Trophoblast cell (in vitro differentiated cells and primary cell): ENCODE measurements around the gene ATP8A1.

Experiments
- DNase-seq, 2 donors: peaks; one replicate each; pipeline ENCODE4 v3.0.0-alpha.2; 2016
- H2AFZ ChIP-seq: 2 replicates; pipeline ENCODE4 v1.6.1; 2013; ENCODE audit warnings: low read length, moderate library complexity, mild to moderate bottlenecking; ENCODE audit not compliant: insufficient read depth, poor library complexity
- H2AK5ac ChIP-seq: 2 replicates; pipeline ENCODE4 v1.6.1; 2013; ENCODE audit warnings: mild to moderate bottlenecking, low read length
- H2BK120ac ChIP-seq: 2 replicates; pipeline ENCODE4 v1.6.1; 2013; ENCODE audit warnings: low read length, mild to moderate bottlenecking, moderate library complexity; ENCODE audit not compliant: insufficient read depth, poor library complexity
- H2BK12ac ChIP-seq: 2 replicates; pipeline ENCODE4 v1.6.1; 2013; ENCODE audit warnings: mild to moderate bottlenecking, low read length, moderate library complexity
- H2BK5ac ChIP-seq: 2 replicates; pipeline ENCODE4 v1.6.1; 2013; ENCODE audit warnings: low read length, low read depth, moderate library complexity, mild to moderate bottlenecking; ENCODE audit not compliant: poor library complexity
- H3K14ac ChIP-seq: 2 replicates; pipeline ENCODE4 v1.6.1; 2013; ENCODE audit warnings: mild to moderate bottlenecking, low read length
- H3K18ac ChIP-seq: 2 replicates; pipeline ENCODE4 v1.6.1; 2013; ENCODE audit warnings: mild to moderate bottlenecking, low read length
- H3K23ac ChIP-seq: 2 replicates; pipeline ENCODE4 v1.6.1; 2013; ENCODE audit warnings: low read length
- H3K27ac ChIP-seq: 2 replicates; pipeline ENCODE4 v1.5.1; 2013; ENCODE audit warnings: low read depth, mild to moderate bottlenecking, inconsistent platforms, low read length, moderate library complexity
- H3K27me3 ChIP-seq: 2 replicates; pipeline ENCODE4 v1.6.1; 2013; ENCODE audit warnings: inconsistent platforms, mild to moderate bottlenecking, low read length, moderate library complexity; ENCODE audit not compliant: insufficient read depth
- H3K36me3 ChIP-seq, 2 experiments: 1 replicate in 1 of 2; 2 replicates in 1 of 2; pipeline ENCODE4 v1.6.1; 2013; ENCODE audit warnings: low read length in 2 of 2, mild to moderate bottlenecking in 2 of 2, moderate library complexity in 1 of 2; ENCODE audit not compliant: insufficient read depth in 2 of 2, control insufficient read depth in 1 of 2
- H3K4ac ChIP-seq: 2 replicates; pipeline ENCODE4 v1.6.1; 2013; ENCODE audit warnings: low read depth, mild to moderate bottlenecking, low read length, moderate library complexity
- H3K4me1 ChIP-seq, 2 experiments: 1 replicate in 1 of 2; 2 replicates in 1 of 2; pipeline ENCODE4 v1.6.1; 2013; ENCODE audit warnings: low read length in 2 of 2, mild to moderate bottlenecking in 2 of 2, moderate library complexity in 1 of 2; ENCODE audit not compliant: insufficient read depth in 2 of 2, control insufficient read depth in 1 of 2
- H3K4me2 ChIP-seq: 2 replicates; pipeline ENCODE4 v1.6.1; 2013; ENCODE audit warnings: inconsistent platforms, mild to moderate bottlenecking, low read length, moderate library complexity
- H3K4me3 ChIP-seq: 2 replicates; pipeline ENCODE4 v1.5.1; 2013; ENCODE audit warnings: mild to moderate bottlenecking, low read depth, low read length, inconsistent platforms
- H3K79me1 ChIP-seq: one replicate; pipeline ENCODE4 v1.6.1; 2013; ENCODE audit warnings: low read length
- H3K79me2 ChIP-seq: 2 replicates; pipeline ENCODE4 v1.6.1; 2013; ENCODE audit warnings: low read length, mild to moderate bottlenecking; ENCODE audit not compliant: control insufficient read depth, insufficient read depth, poor library complexity
- H3K9ac ChIP-seq: 2 replicates; pipeline ENCODE4 v1.6.1; 2013; ENCODE audit warnings: mild to moderate bottlenecking, low read length
- H3K9me3 ChIP-seq: 2 replicates; pipeline ENCODE4 v1.6.1; 2013; ENCODE audit warnings: low read depth, mild to moderate bottlenecking, control low read depth, inconsistent platforms, low read length; ENCODE audit not compliant: insufficient read depth
- H4K12ac ChIP-seq: 2 replicates; pipeline ENCODE4 v1.6.1; 2013; ENCODE audit warnings: low read depth, mild to moderate bottlenecking, low read length, moderate library complexity
- H4K8ac ChIP-seq: 2 replicates; pipeline ENCODE4 v1.6.1; 2013; ENCODE audit warnings: low read depth, mild to moderate bottlenecking, low read length, moderate library complexity
- H4K91ac ChIP-seq: one replicate; pipeline ENCODE4 v1.6.1; 2013; ENCODE audit warnings: low read depth, mild to moderate bottlenecking, low read length, moderate library complexity
- WGBS: extraction: QIAGEN DNeasy Blood & Tissue Kit; methylation state at CpG from one replicate; pipeline ENCODE4 v1.1.7; 2013; ENCODE audit warnings: missing lambda C conversion rate; ENCODE audit not compliant: insufficient read length, insufficient coverage; ENCODE audit errors: extremely low coverage; 5-methylcytosine and 5-hydroxymethylcytosine counted together

ATP8A1 gene

GRCh38 chr4:42658261-42658660 is 1.4 kb upstream of the ATP8A1 start:
- no peak for DNase-seq
- Histone ChIP-seq H4K12ac (no peak overlapping the region), H3K27me3 (no peaks in the 10 kb centered on the region), H2BK120ac (no peak overlapping the region), H3K79me2 (peaks cover 2% of the 10 kb centered on the region), H2AK5ac (no peak overlapping the region), H3K27ac (no peak overlapping the region), H4K8ac (no peak overlapping the region), H3K4me3 (no peak overlapping the region), H3K18ac (no peak overlapping the region), H3K14ac (no peak overlapping the region), H2BK5ac (no peak overlapping the region), H3K36me3 (no peaks in the 10 kb centered on the region), H3K4me1 (peaks cover 2 to 3% of the 10 kb centered on the region in 2 experiments), H3K4me2 (no peak overlapping the region), H3K9ac (no peak overlapping the region), H3K9me3 (no peaks in the 10 kb centered on the region), H4K91ac (no peak overlapping the region), H3K79me1 (peaks cover 5% of the 10 kb centered on the region), H2AFZ (no peak overlapping the region), H3K23ac (no peak overlapping the region), H3K4ac (no peak overlapping the region), H2BK12ac (no peak overlapping the region)
- WGBS: no CpG with 5 or more reads among the region's 2 CpGs

GRCh38 chr4:42656679-42656943 is 294 bp downstream of the ATP8A1 start:
- Histone ChIP-seq H3K79me1 (peaks cover 5% of the 10 kb centered on the region), H4K8ac (no peak overlapping the region), H3K4me2 (peak overlapping the region; percentile 88), H4K12ac (no peak overlapping the region), H3K14ac (no peak overlapping the region), H3K9ac (no peak overlapping the region), H2BK5ac (no peak overlapping the region), H3K9me3 (no peaks in the 10 kb centered on the region), H3K27me3 (no peaks in the 10 kb centered on the region), H3K23ac (no peak overlapping the region), H3K4me3 (peak overlapping the region; percentile 80), H3K36me3 (no peaks in the 10 kb centered on the region), H3K4me1 (peaks cover 2 to 3% of the 10 kb centered on the region in 2 experiments), H3K27ac (no peak overlapping the region), H3K4ac (no peak overlapping the region), H2AFZ (peak overlapping the region; percentile 82), H3K18ac (no peak overlapping the region), H2AK5ac (no peak overlapping the region), H2BK12ac (no peak overlapping the region), H3K79me2 (peaks cover 2% of the 10 kb centered on the region), H2BK120ac (no peak overlapping the region), H4K91ac (no peak overlapping the region)
- DNase-seq: no peak
- no CpG with 5 or more reads among the region's 31 CpGs for WGBS

DNA sequence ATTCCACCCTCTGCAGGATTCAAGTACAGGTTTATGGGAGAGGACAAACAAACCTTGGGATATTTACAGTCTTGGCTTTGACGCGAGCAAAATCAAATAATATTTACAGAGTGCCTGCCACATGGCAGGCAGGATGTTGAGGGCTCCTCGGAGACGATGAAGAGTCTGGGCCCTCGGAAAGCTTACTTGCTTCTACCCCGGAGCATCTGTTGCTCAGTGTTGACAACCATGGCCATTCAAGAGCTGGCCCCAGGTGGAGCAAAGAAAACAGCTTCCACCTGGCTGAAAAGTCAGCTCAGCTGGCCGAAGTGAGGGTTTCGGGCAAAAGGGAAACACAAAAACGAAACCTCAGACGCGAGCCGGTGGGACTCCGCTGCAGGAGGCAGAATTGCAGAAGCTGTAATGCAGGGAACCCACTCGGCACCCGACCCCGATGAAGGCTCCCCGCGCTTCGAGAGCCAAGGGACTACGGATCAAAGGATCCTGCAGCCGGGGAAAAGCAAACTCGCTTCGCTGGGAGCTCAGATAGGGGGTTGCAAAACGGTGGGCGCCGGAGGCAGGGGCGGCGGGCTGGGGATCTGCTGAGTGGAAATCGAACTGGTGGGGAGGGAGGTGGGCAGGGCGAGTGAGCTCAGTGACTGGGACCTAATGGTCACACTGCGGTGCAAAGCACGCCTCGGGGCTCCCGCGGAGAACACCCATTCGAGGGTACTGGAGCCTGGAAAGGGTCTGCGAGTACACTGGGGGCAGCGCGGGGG is 805 bp downstream of the ATP8A1 start:
- Histone ChIP-seq H3K4me3 (peak overlapping the region; percentile 80), H3K4ac (no peak overlapping the region), H2BK120ac (no peak overlapping the region), H3K27me3 (no peaks in the 10 kb centered on the region), H3K4me2 (peak overlapping the region; percentile 88), H4K91ac (no peak overlapping the region), H2AK5ac (no peak overlapping the region), H3K79me1 (peaks cover 5% of the 10 kb centered on the region), H4K12ac (no peak overlapping the region), H3K4me1 (peaks cover 2 to 3% of the 10 kb centered on the region in 2 experiments), H3K18ac (no peak overlapping the region), H3K79me2 (peaks cover 2% of the 10 kb centered on the region), H3K27ac (no peak overlapping the region), H3K9me3 (no peaks in the 10 kb centered on the region), H2BK12ac (no peak overlapping the region), H3K36me3 (no peaks in the 10 kb centered on the region), H3K9ac (no peak overlapping the region), H3K23ac (no peak overlapping the region), H4K8ac (no peak overlapping the region), H2AFZ (peak overlapping the region; percentile 54), H2BK5ac (no peak overlapping the region), H3K14ac (no peak overlapping the region)
- WGBS: no CpG with 5 or more reads among the region's 39 CpGs
- peak in 1 of 2 donors; percentile 18 for DNase-seq

DNA sequence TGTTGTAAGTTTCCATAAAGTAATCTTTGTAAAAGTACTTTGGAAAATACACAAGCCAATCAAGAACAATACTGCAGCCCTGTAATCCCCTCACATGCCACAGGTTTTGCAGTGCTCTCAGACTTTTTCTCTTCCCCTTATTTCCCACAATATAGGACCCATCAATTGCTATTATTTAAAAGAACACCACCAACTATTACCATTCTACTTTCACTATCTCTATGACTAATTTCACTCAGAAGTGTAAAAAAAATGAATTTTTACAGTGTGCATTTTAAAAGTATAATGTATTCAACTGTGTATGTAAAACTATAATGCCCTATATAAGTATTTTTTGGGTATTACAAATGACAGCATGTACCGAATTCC is 1.7 kb downstream of the ATP8A1 start:
- H3K4me3 ChIP-seq: no peak overlapping the region
- no peak overlapping the region for H3K4me2 ChIP-seq
- no peak for DNase-seq
- no peaks in the 10 kb centered on the region for H3K9me3 ChIP-seq
- H3K14ac ChIP-seq: no peak overlapping the region
- H2BK5ac ChIP-seq: no peak overlapping the region
- no peak overlapping the region for H3K4ac ChIP-seq
- no peak overlapping the region for H3K23ac ChIP-seq
- H2AFZ ChIP-seq: no peak overlapping the region
- no peak overlapping the region for H4K91ac ChIP-seq
- peaks cover 2 to 3% of the 10 kb centered on the region in 2 experiments for H3K4me1 ChIP-seq
- WGBS: no CpG with 5 or more reads among the region's 1 CpG
- H4K8ac ChIP-seq: no peak overlapping the region
- no peaks in the 10 kb centered on the region for H3K27me3 ChIP-seq
- H3K18ac ChIP-seq: no peak overlapping the region
- H3K36me3 ChIP-seq: no peaks in the 10 kb centered on the region
- H4K12ac ChIP-seq: no peak overlapping the region
- H3K79me2 ChIP-seq: peaks cover 2% of the 10 kb centered on the region
- no peak overlapping the region for H2BK12ac ChIP-seq
- peaks cover 5% of the 10 kb centered on the region for H3K79me1 ChIP-seq
- no peak overlapping the region for H3K27ac ChIP-seq
- no peak overlapping the region for H2AK5ac ChIP-seq
- no peak overlapping the region for H3K9ac ChIP-seq
- no peak overlapping the region for H2BK120ac ChIP-seq
